CD14-positive monocyte (primary cell): ENCODE measurements around the gene MAD2L1. TPM values are rescaled to one million over a fixed set of nuclear protein-coding genes. Genes with fewer than 3 reads are reported as not detected.

ENCODE experiments used
- DNase-seq, 3 donors: peaks; one replicate each; pipeline ENCODE4 v3.0.0-alpha.2; 2011 to 2022
- H2AFZ ChIP-seq: 2 replicates; pipeline ENCODE4 v1.6.0; 2012; ENCODE audit warnings: mild to moderate bottlenecking, low read depth, low read length, inconsistent platforms; ENCODE audit not compliant: insufficient read depth, poor library complexity, severe bottlenecking
- H3K27ac ChIP-seq, 2 donors: 1 replicate in 1 of 2; 2 replicates in 1 of 2; pipeline ENCODE4 v1.5.1; 2012 to 2013; ENCODE audit warnings: low read length in 2 of 2, control low read depth in 1 of 2, inconsistent platforms in 1 of 2, low read depth in 1 of 2, mild to moderate bottlenecking in 1 of 2
- H3K27me3 ChIP-seq, 2 donors: one replicate each; pipeline versions ENCODE4 v1.6.0 to v1.6.1; 2011 to 2013; ENCODE audit warnings: low read length in 2 of 2; ENCODE audit not compliant: control insufficient read depth in 2 of 2, insufficient read depth in 2 of 2
- H3K36me3 ChIP-seq, 2 donors: replicated peaks in 1 of 2; 1 replicate in 1 of 2; 2 replicates in 1 of 2; pipeline versions ENCODE4 v1.5.1 to v1.6.1; 2012 to 2013; ENCODE audit warnings: low read length in 2 of 2, control low read depth in 1 of 2, inconsistent platforms in 1 of 2, mild to moderate bottlenecking in 1 of 2; ENCODE audit not compliant: insufficient read depth in 2 of 2, control insufficient read depth in 1 of 2
- H3K4me1 ChIP-seq, 2 donors: 1 replicate in 1 of 2; 2 replicates in 1 of 2; pipeline versions ENCODE4 v1.5.1 to v1.6.1; 2012 to 2013; ENCODE audit warnings: low read length in 2 of 2, control low read depth in 1 of 2, inconsistent platforms in 1 of 2, mild to moderate bottlenecking in 1 of 2, moderate library complexity in 1 of 2; ENCODE audit not compliant: insufficient read depth in 2 of 2, control insufficient read depth in 1 of 2
- H3K4me2 ChIP-seq: replicated peaks from 2 replicates; pipeline ENCODE3; 2012; ENCODE audit warnings: low read length, moderate library complexity, mild to moderate bottlenecking; ENCODE audit not compliant: poor library complexity, severe bottlenecking; ENCODE audit errors: extremely low read depth
- H3K4me3 ChIP-seq, 3 experiments: fragments of 200-600 bp in 1 of 3; sonication (generic) in 1 of 3; replicated peaks in 1 of 3; 1 replicate in 2 of 3; 2 replicates in 1 of 3; pipeline ENCODE4 v1.5.1; 2011 to 2013; ENCODE audit warnings: low read length in 3 of 3, mild to moderate bottlenecking in 3 of 3, control low read depth in 2 of 3, low read depth in 2 of 3, inconsistent platforms in 1 of 3, moderate library complexity in 1 of 3
- H3K79me2 ChIP-seq: 2 replicates; pipeline ENCODE4 v1.6.0; 2012; ENCODE audit warnings: mild to moderate bottlenecking, control low read depth, inconsistent platforms, low read length, moderate library complexity; ENCODE audit not compliant: insufficient read depth
- H3K9ac ChIP-seq: 2 replicates; pipeline ENCODE4 v1.6.0; 2017; ENCODE audit warnings: low read length, mild to moderate bottlenecking; ENCODE audit not compliant: insufficient read depth, poor library complexity, severe bottlenecking
- H3K9me3 ChIP-seq, 2 donors: replicated peaks in 1 of 2; 1 replicate in 1 of 2; 2 replicates in 1 of 2; pipeline versions ENCODE4 v1.5.1 to v1.6.1; 2012 to 2013; ENCODE audit warnings: low read length in 2 of 2, control low read depth in 1 of 2; ENCODE audit not compliant: control insufficient read depth in 1 of 2, insufficient read depth in 1 of 2
- H4K20me1 ChIP-seq: 2 replicates; pipeline ENCODE4 v1.6.0; 2012; ENCODE audit warnings: mild to moderate bottlenecking, low read length, control low read depth, moderate library complexity; ENCODE audit not compliant: insufficient read depth
- H3K27ac Mint-ChIP-seq, 7 donors: one replicate each; pipeline ENCODE4 v1.8.0; 2020; ENCODE audit warnings: mild to moderate bottlenecking in 7 of 7, mixed read lengths in 7 of 7, moderate library complexity in 6 of 7, inconsistent platforms in 2 of 7
- H3K27me3 Mint-ChIP-seq, 3 donors: one replicate each; pipeline ENCODE4 v1.8.0; 2021 to 2022; ENCODE audit warnings: low read depth in 3 of 3, mild to moderate bottlenecking in 3 of 3, mixed read lengths in 3 of 3, moderate library complexity in 3 of 3, inconsistent platforms in 1 of 3
- H3K36me3 Mint-ChIP-seq, 2 donors: one replicate each; pipeline ENCODE4 v1.8.0; 2020; ENCODE audit warnings: mixed read lengths in 2 of 2, inconsistent platforms in 1 of 2, mild to moderate bottlenecking in 1 of 2
- H3K4me1 Mint-ChIP-seq: one replicate; pipeline ENCODE4 v1.8.0; 2020; ENCODE audit warnings: mild to moderate bottlenecking, mixed read lengths
- H3K4me3 Mint-ChIP-seq, 2 donors: one replicate each; pipeline ENCODE4 v1.8.0; 2020; ENCODE audit warnings: mild to moderate bottlenecking in 2 of 2, mixed read lengths in 2 of 2, moderate library complexity in 1 of 2
- H3K9me3 Mint-ChIP-seq, 7 donors: one replicate each; pipeline ENCODE4 v1.8.0; 2020 to 2022; ENCODE audit warnings: mixed read lengths in 7 of 7, mild to moderate bottlenecking in 6 of 7, moderate library complexity in 6 of 7, inconsistent platforms in 2 of 7
- WGBS: methylation state at CpG from one replicate; pipeline ENCODE4 v1.1.5; 2013; ENCODE audit warnings: missing lambda C conversion rate; ENCODE audit not compliant: insufficient coverage; 5-methylcytosine and 5-hydroxymethylcytosine counted together
- intact Hi-C, 2 donors: fragments of 100-400 bp; cut with micrococcal nuclease; formaldehyde crosslinking; loops; one replicate each; pipeline versions ENCODE4 v1.15.0 to v1.15.1; 2023
- polyA plus RNA-seq, 3 donors: library from polyadenylated mRNA; depleted of rRNA in 1 of 3; unstranded in 2 of 3; stranded (reverse) in 1 of 3; fragments of 300-500 nt in 2 of 3; fragments of >200 nt in 1 of 3; fragmentation: Illumina TruSeq in 2 of 3; gene quantifications; 1 replicate in 2 of 3; 2 replicates in 1 of 3; pipeline ENCODE4 v1.2.3, GENCODE V29; 2012 to 2021
- TF ChIP-seq, protein P1 (sequence below): fragments of 200-600 bp; IDR thresholded peaks from one replicate; pipeline ENCODE4 v1.8.0; 2022; ENCODE audit warnings: antibody characterized with exemption, mild to moderate bottlenecking

The MAD2L1 gene
- polyA plus RNA-seq, 3 donors: 0.16 to 0.82 (median 0.67) TPM

DNA sequence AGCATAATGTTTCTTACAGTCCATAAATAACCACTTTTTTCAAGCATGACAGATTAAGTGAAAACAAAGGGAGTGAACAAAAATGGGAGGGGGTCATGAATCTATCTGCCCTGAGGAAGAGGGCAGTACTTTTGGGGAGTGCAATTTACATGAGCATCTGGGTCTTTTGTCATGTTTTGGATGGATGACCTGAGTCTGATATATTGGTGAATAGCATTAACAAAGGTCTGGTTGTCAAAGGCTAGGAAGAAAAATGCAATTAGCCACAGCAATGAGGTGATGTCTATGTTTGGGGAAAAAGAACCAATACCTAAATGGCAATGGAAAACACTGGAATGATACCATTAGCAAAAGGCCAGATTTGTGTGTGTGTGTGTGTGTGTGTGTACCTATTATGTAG is 15.1 kb upstream of the MAD2L1 start:
- Histone ChIP-seq H3K4me1 (no peaks in the 10 kb centered on the region), H3K9ac (no peak overlapping the region), H3K4me3 (no peak overlapping the region), H2AFZ (no peak overlapping the region), H3K27me3 (peaks cover 0 to 3% of the 10 kb centered on the region in 2 donors), H3K27ac (no peak overlapping the region), H4K20me1 (no peaks in the 10 kb centered on the region), H3K79me2 (no peaks in the 10 kb centered on the region), H3K36me3 (no peaks in the 10 kb centered on the region), H3K9me3 (no peaks in the 10 kb centered on the region), H3K4me2 (no peak overlapping the region)
- Mint-ChIP-seq H3K4me1 (no peaks in the 10 kb centered on the region), H3K27me3 (peaks cover 0 to 3% (median 0%) of the 10 kb centered on the region in 3 donors), H3K36me3 (no peaks in the 10 kb centered on the region), H3K9me3 (no peaks in the 10 kb centered on the region), H3K4me3 (no peak overlapping the region), H3K27ac (no peak overlapping the region)
- intact Hi-C loops: no loop called here
- TF ChIP-seq, protein P1, sequence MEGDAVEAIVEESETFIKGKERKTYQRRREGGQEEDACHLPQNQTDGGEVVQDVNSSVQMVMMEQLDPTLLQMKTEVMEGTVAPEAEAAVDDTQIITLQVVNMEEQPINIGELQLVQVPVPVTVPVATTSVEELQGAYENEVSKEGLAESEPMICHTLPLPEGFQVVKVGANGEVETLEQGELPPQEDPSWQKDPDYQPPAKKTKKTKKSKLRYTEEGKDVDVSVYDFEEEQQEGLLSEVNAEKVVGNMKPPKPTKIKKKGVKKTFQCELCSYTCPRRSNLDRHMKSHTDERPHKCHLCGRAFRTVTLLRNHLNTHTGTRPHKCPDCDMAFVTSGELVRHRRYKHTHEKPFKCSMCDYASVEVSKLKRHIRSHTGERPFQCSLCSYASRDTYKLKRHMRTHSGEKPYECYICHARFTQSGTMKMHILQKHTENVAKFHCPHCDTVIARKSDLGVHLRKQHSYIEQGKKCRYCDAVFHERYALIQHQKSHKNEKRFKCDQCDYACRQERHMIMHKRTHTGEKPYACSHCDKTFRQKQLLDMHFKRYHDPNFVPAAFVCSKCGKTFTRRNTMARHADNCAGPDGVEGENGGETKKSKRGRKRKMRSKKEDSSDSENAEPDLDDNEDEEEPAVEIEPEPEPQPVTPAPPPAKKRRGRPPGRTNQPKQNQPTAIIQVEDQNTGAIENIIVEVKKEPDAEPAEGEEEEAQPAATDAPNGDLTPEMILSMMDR: no peak
- no peak for DNase-seq

DNA sequence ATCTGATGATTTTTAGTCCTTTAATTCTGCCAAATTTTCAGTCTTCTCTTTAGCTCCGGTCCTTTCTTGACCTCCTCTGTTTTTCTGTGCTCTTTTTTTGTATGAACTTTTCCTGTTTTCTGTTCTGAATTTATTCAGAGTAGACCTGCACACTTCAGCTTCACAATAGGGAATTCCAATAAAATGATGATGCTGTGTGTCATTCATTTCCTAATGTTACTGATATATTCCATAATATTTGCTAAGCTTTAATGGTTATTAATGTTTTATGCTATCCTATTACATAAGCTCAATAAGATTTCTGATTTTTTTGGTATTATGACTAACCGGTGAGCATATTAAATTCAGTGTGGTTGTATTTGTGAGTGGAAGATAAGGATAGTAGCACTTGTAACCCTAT is 13.9 kb upstream of the MAD2L1 start:
- Histone ChIP-seq H3K4me1 (no peaks in the 10 kb centered on the region), H3K9ac (no peak overlapping the region), H3K79me2 (no peaks in the 10 kb centered on the region), H3K27ac (no peak overlapping the region), H3K27me3 (peaks cover 0 to 3% of the 10 kb centered on the region in 2 donors), H4K20me1 (no peaks in the 10 kb centered on the region), H3K9me3 (no peaks in the 10 kb centered on the region), H2AFZ (no peak overlapping the region), H3K4me2 (no peak overlapping the region), H3K4me3 (no peak overlapping the region), H3K36me3 (no peaks in the 10 kb centered on the region)
- Mint-ChIP-seq H3K4me1 (no peaks in the 10 kb centered on the region), H3K27me3 (peaks cover 0 to 3% (median 0%) of the 10 kb centered on the region in 3 donors), H3K9me3 (no peaks in the 10 kb centered on the region), H3K4me3 (no peak overlapping the region), H3K27ac (no peak overlapping the region), H3K36me3 (no peaks in the 10 kb centered on the region)
- intact Hi-C loops: no loop called here
- no CpG with 5 or more reads among the region's 2 CpGs for WGBS
- no peak for DNase-seq
- TF ChIP-seq, protein P1: no peak
